ENCODE data around the gene FAM228B.

Gene FAM228B

DNA sequence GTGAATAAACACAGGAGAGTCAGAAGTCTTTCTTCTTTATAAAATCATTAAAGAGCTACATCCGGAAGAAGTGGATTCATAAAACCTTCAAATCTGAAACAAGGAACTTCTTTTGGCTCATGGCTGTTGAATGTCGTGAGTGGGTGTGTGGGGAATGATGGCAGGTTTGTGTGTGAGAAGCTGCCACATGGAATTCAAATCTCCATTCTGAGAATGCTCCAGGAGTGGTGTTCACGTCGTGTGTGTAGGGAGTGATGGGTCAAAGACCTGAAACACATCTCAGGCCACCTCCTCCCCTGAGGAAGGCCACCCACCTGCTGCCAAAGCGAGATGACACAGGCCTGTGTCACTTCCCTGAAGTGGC, 80.5 kb downstream of the FAM228B start:
- no peak for DNase-seq (ENCODE audit: low read depth)

DNA sequence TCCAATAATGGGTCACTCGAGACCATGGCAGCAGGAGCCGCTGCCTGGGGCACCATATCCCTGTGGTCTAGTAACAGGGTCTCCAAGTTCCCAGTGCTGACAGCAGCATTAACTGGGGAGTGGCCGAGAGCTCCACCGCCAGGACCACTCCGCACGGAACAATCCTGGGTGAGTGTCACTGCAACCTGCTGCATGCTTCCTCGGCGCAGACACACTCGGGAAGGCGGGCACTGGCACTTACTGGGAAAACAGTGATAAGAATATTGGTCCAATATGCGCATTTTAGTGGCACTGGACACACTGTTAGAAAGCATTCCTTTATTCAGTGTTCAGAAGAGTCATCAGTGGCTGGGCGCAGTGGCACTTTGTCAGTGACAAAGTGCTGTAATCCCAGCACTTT, 81.2 kb downstream of the FAM228B start:
- no peak for DNase-seq (ENCODE audit: low read depth)

DNA sequence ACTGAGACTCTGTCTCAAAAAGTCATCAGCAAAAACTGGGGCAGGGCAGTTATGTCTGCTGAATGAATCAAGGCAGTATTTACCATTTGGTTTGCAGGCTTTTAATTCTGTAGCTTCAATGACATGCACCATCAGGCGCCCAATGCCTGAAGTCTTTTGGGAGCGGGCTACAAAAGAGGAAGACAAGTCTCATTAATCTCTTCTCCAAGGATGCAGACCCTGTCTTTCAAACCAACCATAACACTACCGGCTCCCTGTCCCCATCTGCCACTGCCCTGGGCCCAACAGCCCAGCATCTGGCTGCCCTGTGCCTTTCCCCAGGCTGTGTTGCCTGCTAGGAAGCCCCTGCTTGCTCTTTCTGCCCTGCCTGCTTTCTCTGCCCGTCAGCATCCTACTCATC, 81.9 kb downstream of the FAM228B start:
- DNase-seq (ENCODE audit: low read depth), result no peak

DNA sequence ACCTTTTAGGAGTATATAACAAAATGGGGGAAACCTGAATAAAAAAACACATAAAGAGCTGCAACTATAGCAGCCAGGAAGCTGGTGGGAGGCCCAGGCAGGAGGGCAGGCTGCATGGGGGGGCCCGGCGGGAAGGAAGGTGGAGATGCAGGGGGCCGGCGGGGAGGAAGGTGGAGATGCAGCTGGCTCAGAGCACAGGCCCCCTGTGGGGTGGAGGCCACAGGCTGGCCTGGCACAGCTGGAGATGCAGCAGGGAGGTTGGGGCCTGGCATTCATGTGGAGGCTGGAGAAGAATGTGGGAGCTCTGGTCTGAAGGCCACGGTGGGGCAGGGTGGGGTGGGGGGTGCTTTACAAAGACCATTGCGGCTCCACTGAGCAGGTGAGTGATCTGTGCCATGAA, 83.0 kb downstream of the FAM228B start:
- no peak for DNase-seq (ENCODE audit: low read depth)

DNA sequence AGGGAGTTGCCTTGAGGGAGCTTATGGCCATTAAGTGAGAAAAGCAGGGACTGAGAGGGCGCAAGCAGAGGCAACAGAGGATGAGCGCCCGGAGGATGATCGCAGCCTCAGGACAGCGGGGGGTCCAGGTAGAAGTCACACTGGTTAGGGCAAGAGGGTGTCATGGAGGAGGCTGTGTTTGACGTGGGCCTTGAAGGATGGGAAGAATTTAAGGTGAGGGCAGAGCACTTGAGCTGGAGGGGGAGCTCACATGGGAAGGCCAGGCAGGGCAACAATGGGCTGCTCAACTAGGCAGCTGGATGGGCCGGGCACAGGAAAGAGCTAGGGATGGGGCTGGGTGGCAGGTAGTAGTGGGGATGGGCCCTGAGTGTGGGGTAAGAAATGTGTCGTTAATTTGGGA, 83.4 kb downstream of the FAM228B start:
- no peak for DNase-seq (ENCODE audit: low read depth)

DNA sequence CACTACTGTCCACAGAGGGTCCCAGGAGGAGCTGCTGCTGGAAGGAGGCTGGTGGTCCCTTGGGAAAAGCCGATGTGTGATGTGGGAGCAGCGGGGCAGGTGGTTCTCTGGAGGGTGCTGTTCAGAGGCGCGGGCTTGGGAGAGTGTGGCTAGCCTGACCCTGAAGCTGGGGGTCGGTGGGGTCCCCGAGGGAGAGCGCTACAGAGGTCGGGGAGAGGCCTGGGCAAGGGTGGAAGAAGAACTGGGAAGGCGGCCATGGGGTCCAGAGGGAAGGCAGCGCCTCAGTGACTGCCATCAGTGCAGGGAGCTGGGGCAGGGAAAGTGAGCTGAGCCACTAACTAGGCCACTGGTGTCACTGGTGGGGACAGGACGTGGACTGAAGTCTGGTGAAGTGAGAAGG, 84.1 kb downstream of the FAM228B start:
- DNase-seq (ENCODE audit: low read depth), result no peak

DNA sequence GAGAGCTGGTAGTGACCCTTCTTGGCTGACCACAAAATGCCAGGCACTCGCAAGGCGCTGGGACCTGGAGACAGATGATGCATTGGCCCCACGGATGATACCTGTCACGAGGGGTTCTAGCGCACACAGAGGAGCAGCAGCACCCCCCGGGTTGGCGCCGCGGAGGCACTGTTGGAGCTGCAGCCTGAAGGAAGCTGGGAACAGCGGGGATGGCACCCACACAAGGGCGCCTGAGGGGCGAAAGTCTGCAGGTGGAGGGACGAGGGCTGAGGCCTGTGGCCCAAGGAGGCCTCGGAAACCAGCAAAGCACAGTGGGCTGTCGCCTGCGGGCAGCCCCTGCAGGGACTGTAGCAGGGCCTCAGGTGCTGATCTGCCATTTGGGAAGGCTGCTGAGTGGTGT, 85.2 kb downstream of the FAM228B start:
- no peak for DNase-seq (ENCODE audit: low read depth)

DNA sequence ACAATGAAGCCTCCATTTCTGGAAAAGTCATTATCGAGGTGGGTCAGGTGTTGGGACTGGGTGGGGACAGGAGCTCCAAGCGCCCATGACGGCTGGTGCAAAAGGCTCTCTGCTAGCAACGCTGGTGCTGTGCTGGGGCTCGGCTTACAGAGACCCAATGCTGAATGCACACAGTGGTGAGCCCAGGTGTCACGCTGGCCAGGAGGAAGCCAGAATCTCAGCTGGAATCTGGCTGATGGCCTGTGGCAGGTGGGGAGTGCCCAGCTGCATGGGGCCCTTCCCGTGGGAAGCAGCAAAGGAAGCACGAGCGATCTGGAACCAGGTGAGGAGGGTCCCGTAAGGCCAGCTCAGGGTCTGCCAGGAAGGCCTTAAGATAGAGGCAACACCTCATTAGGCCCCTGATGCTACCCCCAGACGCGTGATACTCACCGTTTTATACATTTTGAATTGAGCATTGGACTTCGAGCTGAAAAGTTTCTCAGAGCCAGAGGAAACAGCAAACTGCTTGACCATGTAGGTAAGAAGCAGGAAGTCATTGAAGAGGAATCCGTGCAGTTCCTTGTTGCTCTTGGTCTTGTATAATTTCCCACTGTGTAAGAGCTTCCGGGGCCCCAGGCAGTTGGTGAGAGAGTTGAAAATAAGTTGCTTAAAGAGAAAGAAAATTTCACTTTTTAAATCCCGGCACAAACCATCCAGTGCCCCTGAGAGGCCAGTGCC, 86.3 kb downstream of the FAM228B start:
- DNase-seq (ENCODE audit: low read depth), result no peak

DNA sequence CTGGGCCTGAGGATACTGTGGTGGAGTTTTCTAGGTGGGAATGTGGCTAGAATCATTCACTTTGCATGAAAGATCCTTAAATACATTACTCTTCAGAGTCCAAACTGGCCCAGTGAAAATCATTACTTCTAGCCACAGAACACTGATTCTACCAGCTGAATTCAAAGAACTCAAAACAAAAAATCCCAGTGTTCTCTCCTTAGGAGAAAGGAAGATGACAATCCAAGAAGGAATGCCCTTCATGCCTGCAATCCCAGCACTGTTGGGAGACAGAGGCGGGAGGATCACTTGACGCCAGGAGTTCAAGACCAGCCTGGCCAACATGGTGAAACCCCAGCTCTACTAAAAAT, 86.8 kb downstream of the FAM228B start:
- DNase-seq (ENCODE audit: low read depth), result no peak

DNA sequence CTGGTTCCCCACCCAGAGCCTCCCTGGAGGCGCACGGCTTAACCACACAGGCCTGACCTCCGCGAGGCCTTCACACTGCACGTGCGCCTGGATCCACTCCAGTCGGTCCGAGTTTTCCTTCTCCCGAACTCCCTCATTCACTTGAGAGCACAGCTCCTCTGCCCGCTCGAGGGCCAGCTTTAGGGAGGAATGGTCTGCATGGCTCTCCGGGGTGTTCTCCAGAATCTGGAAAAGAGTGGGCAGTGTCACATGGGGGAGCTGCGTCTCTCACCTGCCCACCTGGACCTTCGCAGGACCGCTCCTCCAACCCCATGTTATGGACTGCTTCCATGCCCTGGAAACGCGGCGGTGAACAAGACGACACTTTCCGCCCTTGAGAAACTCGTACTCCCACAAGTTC, 87.5 kb downstream of the FAM228B start:
- no peak for DNase-seq (ENCODE audit: low read depth)

DNA sequence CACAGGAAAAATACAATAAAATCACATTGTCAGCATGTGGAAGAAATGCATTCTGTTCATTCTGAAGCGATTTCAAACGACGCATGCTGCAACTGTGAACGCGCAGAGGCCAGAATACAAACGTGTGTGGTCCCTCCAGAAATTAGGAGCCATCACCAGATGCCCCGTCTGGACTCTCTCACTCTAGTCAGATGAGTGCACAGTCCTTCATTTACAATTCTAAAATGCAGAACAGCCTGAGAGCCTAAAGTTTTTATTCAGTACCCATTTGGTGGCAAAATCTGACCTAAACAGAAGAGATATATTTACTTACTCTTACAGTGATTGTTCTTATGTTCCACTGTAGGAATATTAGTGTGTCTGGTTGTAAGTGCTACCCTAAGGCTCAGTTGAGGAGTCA, 88.1 kb downstream of the FAM228B start:
- no peak for DNase-seq (ENCODE audit: low read depth)

DNA sequence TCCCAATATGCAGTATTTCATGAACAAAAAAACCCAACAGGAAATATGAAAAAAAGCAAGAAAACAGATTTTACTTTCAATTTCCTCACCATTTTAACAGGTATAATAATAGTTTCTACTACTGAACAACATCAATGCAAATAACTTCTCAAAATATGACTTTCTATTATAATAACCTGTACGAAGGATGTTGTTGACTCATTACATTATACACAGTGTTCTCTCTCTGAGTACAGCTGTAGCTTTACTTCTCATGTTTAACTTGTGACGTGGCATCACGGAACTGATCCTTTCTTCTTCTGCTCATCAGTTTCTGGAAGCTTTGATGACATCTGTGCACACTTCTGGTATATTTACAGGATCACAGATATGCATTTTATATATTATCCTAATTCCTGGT, 91.6 kb downstream of the FAM228B start:
- no peak for DNase-seq (ENCODE audit: low read depth)
